Activated B cell treated with CpG ODN at 0.5 μM for 24 hours (primary cell): ENCODE data around the gene MAP3K10. TPM values are rescaled to one million over a fixed set of nuclear protein-coding genes. Genes with fewer than 3 reads are reported as not detected.

Source experiments
- ATAC-seq: fragments of 200-7000 bp; cut with Tn5 transposase; one replicate; pipeline ENCODE4 v1.10.0; 2021; ENCODE audit warnings: low read depth, mild to moderate bottlenecking, moderate library complexity
- CTCF ChIA-PET: fragments of 350-600 bp; sonication (Branson Sonifier 250); formaldehyde crosslinking; loops from one replicate; lab custom pipeline; 2021; ENCODE audit warnings: antibody characterized with exemption; lab: Charles Lee
- POLR2A ChIA-PET: fragments of 350-600 bp; sonication (Branson Sonifier 250); formaldehyde crosslinking; loops from one replicate; lab custom pipeline; 2021; ENCODE audit warnings: antibody characterized with exemption; lab: Charles Lee
- DNase-seq: peaks from one replicate; pipeline ENCODE4 v3.0.0; 2022
- H3K27ac Mint-ChIP-seq: one replicate; pipeline ENCODE4 v1.8.0; 2020; ENCODE audit warnings: mixed read lengths
- H3K27me3 Mint-ChIP-seq: one replicate; pipeline ENCODE4 v1.8.0; 2021; ENCODE audit warnings: mixed read lengths
- H3K36me3 Mint-ChIP-seq: one replicate; pipeline ENCODE4 v1.8.0; 2021; ENCODE audit warnings: low read depth, mixed read lengths
- H3K4me1 Mint-ChIP-seq: one replicate; pipeline ENCODE4 v1.8.0; 2021; ENCODE audit warnings: mixed read lengths
- H3K4me3 Mint-ChIP-seq: one replicate; pipeline ENCODE4 v1.8.0; 2020; ENCODE audit warnings: mild to moderate bottlenecking, mixed read lengths
- H3K9me3 Mint-ChIP-seq: one replicate; pipeline ENCODE4 v1.8.0; 2020; ENCODE audit warnings: mixed read lengths
- intact Hi-C: fragments of 100-400 bp; cut with micrococcal nuclease; formaldehyde crosslinking; loops from one replicate; pipeline ENCODE4 v1.15.1; 2024
- total RNA-seq: library from RNA; stranded (reverse); gene quantifications from 2 replicates; pipeline ENCODE4 v1.2.3, GENCODE V29; 2022
- TF ChIP-seq, protein P1 (sequence below): fragments of 200-600 bp; IDR thresholded peaks from one replicate; pipeline ENCODE4 v1.8.0; 2022; ENCODE audit warnings: antibody characterized with exemption, mild to moderate bottlenecking

MAP3K10 gene
- total RNA-seq, 1 donor from 2014 or later: 20.5 TPM

DNA sequence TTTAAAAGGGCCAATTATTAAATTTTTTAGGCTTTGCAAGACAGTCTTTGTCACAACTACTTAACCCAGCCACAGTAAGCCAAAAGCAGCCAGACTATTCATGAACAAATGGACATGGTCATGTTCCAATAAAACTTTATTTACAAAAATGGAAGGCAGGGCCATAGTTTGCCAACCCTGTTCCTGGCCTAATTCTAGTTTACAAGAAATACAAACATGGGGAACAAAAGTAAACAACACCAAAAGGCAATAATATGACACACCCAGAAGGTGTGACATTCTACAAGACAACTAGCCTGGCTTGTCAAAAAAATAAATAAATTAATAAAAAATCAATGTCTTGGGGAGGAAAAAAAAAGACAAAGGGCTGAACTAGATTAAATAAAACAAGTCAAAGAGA is 60.0 kb downstream of the MAP3K10 start:
- TF ChIP-seq, protein P1, sequence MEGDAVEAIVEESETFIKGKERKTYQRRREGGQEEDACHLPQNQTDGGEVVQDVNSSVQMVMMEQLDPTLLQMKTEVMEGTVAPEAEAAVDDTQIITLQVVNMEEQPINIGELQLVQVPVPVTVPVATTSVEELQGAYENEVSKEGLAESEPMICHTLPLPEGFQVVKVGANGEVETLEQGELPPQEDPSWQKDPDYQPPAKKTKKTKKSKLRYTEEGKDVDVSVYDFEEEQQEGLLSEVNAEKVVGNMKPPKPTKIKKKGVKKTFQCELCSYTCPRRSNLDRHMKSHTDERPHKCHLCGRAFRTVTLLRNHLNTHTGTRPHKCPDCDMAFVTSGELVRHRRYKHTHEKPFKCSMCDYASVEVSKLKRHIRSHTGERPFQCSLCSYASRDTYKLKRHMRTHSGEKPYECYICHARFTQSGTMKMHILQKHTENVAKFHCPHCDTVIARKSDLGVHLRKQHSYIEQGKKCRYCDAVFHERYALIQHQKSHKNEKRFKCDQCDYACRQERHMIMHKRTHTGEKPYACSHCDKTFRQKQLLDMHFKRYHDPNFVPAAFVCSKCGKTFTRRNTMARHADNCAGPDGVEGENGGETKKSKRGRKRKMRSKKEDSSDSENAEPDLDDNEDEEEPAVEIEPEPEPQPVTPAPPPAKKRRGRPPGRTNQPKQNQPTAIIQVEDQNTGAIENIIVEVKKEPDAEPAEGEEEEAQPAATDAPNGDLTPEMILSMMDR: no peak
- no peaks in the 10 kb centered on the region for H3K9me3 Mint-ChIP-seq

DNA sequence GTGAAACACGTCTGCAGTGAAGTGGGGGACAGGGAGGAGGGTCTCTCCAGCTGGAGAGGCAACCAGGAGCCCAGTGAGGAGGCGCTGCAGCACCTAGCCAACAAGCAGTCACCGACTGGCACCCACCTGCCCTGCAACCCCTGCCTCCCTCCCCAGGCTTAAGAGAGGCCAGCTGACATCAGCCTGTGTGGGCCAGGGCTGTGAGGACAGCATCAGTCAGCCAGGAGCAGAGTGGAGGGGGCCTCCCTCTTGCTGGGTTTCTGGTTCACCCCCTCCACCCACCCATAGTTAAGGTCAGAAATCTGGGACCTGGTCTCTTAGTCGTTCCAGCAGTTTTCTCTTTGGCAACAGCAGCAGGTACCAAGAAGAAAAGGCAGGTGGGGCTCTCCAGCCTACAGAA is 60.8 kb downstream of the MAP3K10 start:
- H3K9me3 Mint-ChIP-seq: no peaks in the 10 kb centered on the region
- DNase-seq (no peak), ATAC-seq (no peak)
- no peak overlapping the region for H3K4me3 Mint-ChIP-seq
- intact Hi-C loops: no loop called here
- H3K27ac Mint-ChIP-seq: no peak overlapping the region
- peaks cover 4% of the 10 kb centered on the region for H3K4me1 Mint-ChIP-seq
- TF ChIP-seq, protein P1: no peak
- peaks cover 82% of the 10 kb centered on the region for H3K36me3 Mint-ChIP-seq
- no peaks in the 10 kb centered on the region for H3K27me3 Mint-ChIP-seq
- POLR2A ChIA-PET: no interaction called here
- CTCF ChIA-PET: no interaction called here

More for the DNA sequence above, 60.0 kb downstream of the MAP3K10 start:
- CTCF ChIA-PET: no interaction called here
- Mint-ChIP-seq H3K27me3 (no peaks in the 10 kb centered on the region), H3K36me3 (peaks cover 77% of the 10 kb centered on the region), H3K4me1 (no peaks in the 10 kb centered on the region), H3K4me3 (no peak overlapping the region), H3K27ac (no peak overlapping the region)
- POLR2A ChIA-PET: no interaction called here
- DNase-seq: no peak
- intact Hi-C loops: no loop called here
- no peak for ATAC-seq

DNA sequence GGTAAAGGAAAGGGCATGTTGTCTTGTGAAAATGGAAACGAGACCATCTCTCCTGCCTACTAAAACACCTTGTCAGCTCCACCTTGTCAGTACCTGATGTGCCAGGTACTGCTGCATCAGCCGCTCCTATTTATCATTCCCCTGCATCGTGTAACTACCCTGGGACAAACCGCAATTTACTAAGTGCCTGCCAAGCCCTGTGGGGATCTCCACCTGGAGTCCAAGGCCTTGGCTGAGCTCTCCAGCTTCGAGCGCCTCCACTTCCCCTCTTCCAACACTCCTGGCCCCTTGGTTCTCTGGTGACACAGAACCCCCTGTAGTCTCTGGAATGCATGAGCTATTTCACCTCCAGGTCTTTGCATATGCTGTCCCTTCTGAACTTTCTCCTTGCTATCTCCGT is 61.2 kb downstream of the MAP3K10 start:
- no peak for ATAC-seq
- no peak for DNase-seq
- Mint-ChIP-seq H3K9me3 (no peaks in the 10 kb centered on the region), H3K4me3 (no peak overlapping the region), H3K27ac (no peak overlapping the region), H3K36me3 (peaks cover 82% of the 10 kb centered on the region), H3K27me3 (no peaks in the 10 kb centered on the region), H3K4me1 (peaks cover 6% of the 10 kb centered on the region)
- intact Hi-C loops: no loop called here
- TF ChIP-seq, protein P1: no peak
- ChIA-PET CTCF (no interaction called here), POLR2A (no interaction called here)

DNA sequence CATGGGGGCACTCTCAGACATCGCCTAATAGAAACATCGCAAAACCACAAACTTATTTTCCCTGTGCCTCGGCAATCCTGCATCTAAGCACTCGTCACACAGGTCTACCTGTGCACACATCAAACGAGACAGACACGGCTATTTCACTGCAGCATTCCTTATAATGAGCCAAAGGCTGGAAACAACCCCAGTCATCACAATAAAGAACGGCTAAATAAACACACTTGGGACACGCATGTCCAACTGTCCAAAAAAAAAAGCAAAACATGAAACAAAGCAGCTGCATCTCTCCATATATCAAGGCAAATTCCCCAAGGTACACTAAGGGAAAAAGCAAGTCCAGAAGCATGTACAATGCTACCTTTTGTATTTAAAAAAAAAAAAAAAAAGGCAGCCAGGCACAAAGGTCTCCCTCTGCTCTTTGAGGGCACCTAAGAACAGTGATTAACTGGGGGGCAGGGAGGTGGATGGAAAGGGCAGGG is 62.4 kb downstream of the MAP3K10 start:
- DNase-seq (no peak), ATAC-seq (no peak)
- no peak overlapping the region for H3K27ac Mint-ChIP-seq
- H3K9me3 Mint-ChIP-seq: no peaks in the 10 kb centered on the region
- CTCF ChIA-PET: no interaction called here
- H3K27me3 Mint-ChIP-seq: no peaks in the 10 kb centered on the region
- peaks cover 10% of the 10 kb centered on the region for H3K4me1 Mint-ChIP-seq
- POLR2A ChIA-PET: no interaction called here
- intact Hi-C loops: no loop called here
- TF ChIP-seq, protein P1: no peak
- H3K4me3 Mint-ChIP-seq: no peak overlapping the region
- peaks cover 75% of the 10 kb centered on the region for H3K36me3 Mint-ChIP-seq

DNA sequence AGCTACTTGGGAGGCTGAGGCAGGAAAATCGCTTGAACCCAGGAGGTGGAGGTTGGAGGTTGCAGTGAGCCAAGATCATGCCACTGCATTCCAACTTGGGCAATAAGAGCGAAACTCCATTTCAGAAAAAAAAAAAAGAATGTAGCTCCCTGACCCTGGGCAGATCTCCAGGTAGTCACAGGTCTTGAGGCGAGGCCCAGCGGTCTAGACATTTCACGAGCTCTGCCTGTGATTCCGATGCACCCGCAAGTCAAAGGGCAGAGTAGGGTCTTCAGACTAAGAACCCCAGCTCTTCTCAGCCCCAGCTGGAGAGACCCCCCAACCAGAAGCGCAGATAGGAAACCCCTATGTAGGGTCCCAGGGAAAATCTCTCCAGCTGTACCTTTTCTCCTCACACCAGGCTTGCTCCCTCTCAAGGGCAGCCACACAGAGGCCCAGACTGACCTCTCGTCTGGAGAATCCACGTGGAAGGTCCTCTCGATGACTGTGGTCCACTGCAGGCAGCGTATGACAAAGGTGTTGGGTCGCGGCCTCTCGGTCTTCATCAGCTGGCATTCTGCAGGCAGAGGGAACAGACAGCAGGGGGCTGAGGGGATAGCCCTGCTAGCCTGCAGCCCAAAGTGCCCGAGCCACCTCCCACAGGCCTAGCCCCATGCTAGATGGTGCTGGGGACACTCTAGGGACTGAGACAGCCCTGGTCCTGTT is 63.6 kb downstream of the MAP3K10 start:
- CTCF ChIA-PET: no interaction called here
- H3K4me3 Mint-ChIP-seq: no peak overlapping the region

More for the DNA sequence above, 63.6 kb downstream of the MAP3K10 start:
- no peaks in the 10 kb centered on the region for H3K9me3 Mint-ChIP-seq
- H3K4me1 Mint-ChIP-seq: peaks cover 17% of the 10 kb centered on the region
- H3K27me3 Mint-ChIP-seq: no peaks in the 10 kb centered on the region
- H3K27ac Mint-ChIP-seq: no peak overlapping the region
- ATAC-seq (no peak), DNase-seq (no peak)
- H3K36me3 Mint-ChIP-seq: peaks cover 70% of the 10 kb centered on the region
- intact Hi-C loops: no loop called here
- POLR2A ChIA-PET: interaction anchor here (0.6 kb wide), 1 partner anchor 165 kb away, joined by 3 read pairs; no protein-coding TSS in a partner anchor
- TF ChIP-seq, protein P1: no peak
